ENCODE results near the gene MEIG1.

- TF ChIP-seq EZH2 (IDR thresholded peaks at IDR 0.05) (no peak), CTCF (IDR thresholded peaks at IDR 0.05) (no peak)
These were observed 5.0 kb upstream of the MEIG1 start, which contains the start of gene DCLRE1C for GRCh38 chr10:14954001-14954770.
